Upper lobe of left lung (tissue), 4 donors: ENCODE measurements around the gene MEMO1.

Source experiments
- CTCF ChIP-seq, 6 experiments: fragments of 450-650 bp in 4 of 6; fragments of 200-600 bp in 2 of 6; sonication (generic) in 2 of 6; IDR thresholded peaks; one replicate each; pipeline ENCODE4 v1.5.1; 2016 to 2019; ENCODE audit warnings: antibody characterized with exemption in 6 of 6
- EP300 ChIP-seq, 4 donors: sonication (generic); formaldehyde crosslinking; IDR thresholded peaks; one replicate each; pipeline ENCODE4 v1.5.1; 2017; ENCODE audit warnings: antibody characterized with exemption in 4 of 4, control low read depth in 2 of 4
- POLR2A ChIP-seq, 4 donors: fragments of 450-650 bp; IDR thresholded peaks; one replicate each; pipeline ENCODE4 v1.5.1; 2016 to 2017; ENCODE audit warnings: antibody characterized with exemption in 4 of 4, mild to moderate bottlenecking in 2 of 4
- POLR2AphosphoS5 ChIP-seq, 2 donors: sonication (generic); formaldehyde crosslinking; IDR thresholded peaks; one replicate each; pipeline ENCODE4 v1.5.1; 2017; ENCODE audit warnings: antibody characterized with exemption in 2 of 2

- TF ChIP-seq CTCF (IDR thresholded peaks at IDR 0.05), result no peak
- TF ChIP-seq EP300 (IDR thresholded peaks at IDR 0.05), result no peak
- no peak for TF ChIP-seq POLR2A (IDR thresholded peaks at IDR 0.05)
- TF ChIP-seq POLR2AphosphoS5 (IDR thresholded peaks at IDR 0.05), result no peak
Observed at GRCh38 chr2:31901900-31902299, 108.9 kb downstream of the MEMO1 start.
